IMR-90 (cell line): ENCODE measurements around the gene PRR14L. TPM values are rescaled to one million over a fixed set of nuclear protein-coding genes. Genes with fewer than 3 reads are reported as not detected.

Experiments
- ATAC-seq: fragments of 200-7000 bp; cut with Tn5 transposase; 2 replicates; pipeline ENCODE4 v1.9.1; 2020; ENCODE audit warnings: low read depth, mild to moderate bottlenecking, moderate library complexity
- BruUV-seq: library from RNA; stranded (reverse); fragments of 400-500 nt; replicated peaks from 2 replicates; lab custom pipeline; 2021; lab: Mats Ljungman, UMichigan
- CTCF ChIA-PET: fragments of 300-600 bp; formaldehyde crosslinking; extraction: SDS; loops from one replicate; lab custom pipeline; 2021; ENCODE audit warnings: antibody characterized with exemption; lab: Yijun Ruan, JAX
- POLR2A ChIA-PET: fragments of 300-600 bp; sonication (Branson Sonifier 250); formaldehyde crosslinking; loops from one replicate; lab custom pipeline; 2022; ENCODE audit warnings: antibody characterized with exemption; ENCODE audit not compliant: unreplicated experiment; lab: Charles Lee
- DNase-seq: peaks from one replicate; pipeline ENCODE4 v3.0.0; 2013
- H2AFZ ChIP-seq: replicated peaks from 2 replicates; pipeline ENCODE3; 2013; ENCODE audit warnings: low read length, mild to moderate bottlenecking; ENCODE audit not compliant: poor library complexity
- H2AK5ac ChIP-seq: 2 replicates; pipeline ENCODE4 v1.6.1; 2013; ENCODE audit warnings: low read depth, low read length, inconsistent platforms
- H2AK9ac ChIP-seq: replicated peaks from 2 replicates; pipeline ENCODE3; 2013; ENCODE audit warnings: mild to moderate bottlenecking, low read depth, low read length, moderate library complexity; ENCODE audit not compliant: poor library complexity
- H2BK120ac ChIP-seq: 2 replicates; pipeline ENCODE4 v1.6.1; 2013; ENCODE audit warnings: low read depth, low read length, inconsistent platforms
- H2BK15ac ChIP-seq: 3 replicates; pipeline ENCODE4 v1.6.1; 2013; ENCODE audit warnings: low read depth, low read length, inconsistent platforms
- H2BK20ac ChIP-seq: 2 replicates; pipeline ENCODE4 v1.6.1; 2013; ENCODE audit warnings: low read depth, mild to moderate bottlenecking, inconsistent platforms, low read length, moderate library complexity
- H2BK5ac ChIP-seq: 2 replicates; pipeline ENCODE4 v1.6.1; 2013; ENCODE audit warnings: mild to moderate bottlenecking, low read depth, low read length, inconsistent platforms; ENCODE audit not compliant: poor library complexity, severe bottlenecking
- H3K14ac ChIP-seq: replicated peaks from 2 replicates; pipeline ENCODE4 v1.6.1; 2013; ENCODE audit warnings: low read depth, low read length, inconsistent platforms
- H3K18ac ChIP-seq: 2 replicates; pipeline ENCODE4 v1.6.1; 2013; ENCODE audit warnings: low read depth, low read length, control low read depth
- H3K23ac ChIP-seq: 2 replicates; pipeline ENCODE4 v1.6.1; 2013; ENCODE audit warnings: low read depth, low read length, inconsistent platforms
- H3K27ac ChIP-seq: 2 replicates; pipeline ENCODE4 v1.5.1; 2013; ENCODE audit warnings: mild to moderate bottlenecking, control low read depth, low read length; ENCODE audit not compliant: insufficient read depth
- H3K27me3 ChIP-seq: 2 replicates; pipeline ENCODE4 v1.6.1; 2013; ENCODE audit warnings: low read length; ENCODE audit not compliant: control insufficient read depth, insufficient read depth
- H3K36me3 ChIP-seq: 2 replicates; pipeline ENCODE4 v1.6.1; 2013; ENCODE audit warnings: low read length, mixed read lengths; ENCODE audit not compliant: control insufficient read depth, insufficient read depth
- H3K4ac ChIP-seq: 2 replicates; pipeline ENCODE4 v1.6.1; 2013; ENCODE audit warnings: low read depth, low read length, inconsistent platforms
- H3K4me1 ChIP-seq: 2 replicates; pipeline ENCODE4 v1.6.1; 2013; ENCODE audit warnings: low read length, mixed read lengths; ENCODE audit not compliant: control insufficient read depth, insufficient read depth
- H3K4me2 ChIP-seq: 2 replicates; pipeline ENCODE4 v1.6.1; 2013; ENCODE audit warnings: low read depth, mild to moderate bottlenecking, control low read depth, low read length, moderate library complexity
- H3K4me3 ChIP-seq: 2 replicates; pipeline ENCODE4 v1.5.1; 2013; ENCODE audit warnings: low read depth, mild to moderate bottlenecking, control low read depth, low read length, moderate library complexity; ENCODE audit not compliant: insufficient read depth
- H3K56ac ChIP-seq: 2 replicates; pipeline ENCODE4 v1.6.1; 2013; ENCODE audit warnings: low read length, inconsistent platforms; ENCODE audit not compliant: insufficient read depth; ENCODE audit errors: extremely low read depth
- H3K79me1 ChIP-seq, 2 experiments: 2 replicates each; pipeline ENCODE4 v1.6.1; 2013; ENCODE audit warnings: low read length in 2 of 2, inconsistent platforms in 1 of 2, low read depth in 1 of 2
- H3K9ac ChIP-seq: 2 replicates; pipeline ENCODE4 v1.6.1; 2013; ENCODE audit warnings: low read depth, low read length, control low read depth
- H3K9me1 ChIP-seq: 2 replicates; pipeline ENCODE4 v1.6.1; 2013; ENCODE audit warnings: low read length, inconsistent platforms; ENCODE audit not compliant: insufficient read depth
- H3K9me3 ChIP-seq: 2 replicates; pipeline ENCODE4 v1.6.1; 2013; ENCODE audit warnings: low read length; ENCODE audit not compliant: control insufficient read depth, insufficient read depth
- H4K20me1 ChIP-seq: 2 replicates; pipeline ENCODE4 v1.6.1; 2013; ENCODE audit warnings: low read length, inconsistent platforms; ENCODE audit not compliant: insufficient read depth
- H4K5ac ChIP-seq: 2 replicates; pipeline ENCODE4 v1.6.1; 2013; ENCODE audit warnings: mild to moderate bottlenecking, low read depth, low read length, control low read depth
- H4K8ac ChIP-seq, 2 experiments: 2 replicates each; pipeline ENCODE4 v1.6.1; 2013; ENCODE audit warnings: low read depth in 2 of 2, low read length in 2 of 2, control low read depth in 1 of 2, inconsistent platforms in 1 of 2
- H4K91ac ChIP-seq: 2 replicates; pipeline ENCODE4 v1.6.1; 2013; ENCODE audit warnings: low read depth, low read length, inconsistent platforms; ENCODE audit not compliant: insufficient read depth
- CHD1 ChIP-seq: IDR thresholded peaks from 2 replicates; pipeline ENCODE4 v1.6.1; 2012; ENCODE audit warnings: low read depth, low read length, improper control_type of control experiment
- MAZ ChIP-seq: IDR thresholded peaks from 2 replicates; pipeline ENCODE4 v1.6.1; 2012; ENCODE audit warnings: low read depth, mild to moderate bottlenecking, low read length, improper control_type of control experiment, moderate library complexity, borderline replicate concordance
- USF2 ChIP-seq: fragments of 150-350 bp; IDR thresholded peaks from 2 replicates; pipeline ENCODE4 v1.6.1; 2017; ENCODE audit warnings: mild to moderate bottlenecking, antibody characterized with exemption, low read length, low read depth
- WGBS, 2 experiments: methylation state at CpG; one replicate each; pipeline versions ENCODE4 v1.1.5 to v1.1.7; 2013; ENCODE audit warnings: missing lambda C conversion rate in 2 of 2; ENCODE audit not compliant: insufficient read length in 1 of 2; ENCODE audit errors: extremely low coverage in 2 of 2; 5-methylcytosine and 5-hydroxymethylcytosine counted together
- dilution Hi-C: fragments of 300-500 bp; cut with HindIII; formaldehyde crosslinking; loops from one replicate; pipeline ENCODE4 v1.14.3; 2018; ENCODE audit warnings: low sequenced_read_pairs; ENCODE audit not compliant: unreplicated experiment
- in situ Hi-C: fragments of 300-500 bp; cut with MboI; formaldehyde crosslinking; loops from 3 replicates; pipeline ENCODE4 v1.14.3; 2019; ENCODE audit warnings: low sequenced_read_pairs, inconsistent platforms, mixed read lengths
- intact Hi-C: fragments of 100-400 bp; cut with micrococcal nuclease; formaldehyde crosslinking; loops from 2 replicates; pipeline ENCODE4 v1.10.0; 2022
- polyA plus RNA-seq, 3 experiments: library from polyadenylated mRNA; depleted of rRNA; stranded (reverse); fragments of >200 nt; gene quantifications; 2 replicates each; pipeline ENCODE4 v1.2.3, GENCODE V29; 2012; ENCODE audit warnings: low replicate concordance in 1 of 3
- total RNA-seq: library from RNA; depleted of rRNA; stranded (reverse); fragments of >200 nt; gene quantifications from 2 replicates; pipeline ENCODE4 v1.2.3, GENCODE V29; 2012

Gene PRR14L
- total and polyA plus RNA-seq, 2 of the 4 experiments (the other 2 are of a cell fraction) = 9.0 to 19.7 TPM

- Histone ChIP-seq H3K56ac (no peak overlapping the region), H3K27me3 (no peaks in the 10 kb centered on the region), H3K4me1 (peaks cover 2% of the 10 kb centered on the region), H2AK9ac (no peak overlapping the region), H2BK15ac (no peak overlapping the region), H3K79me1 (peaks cover 13 to 36% of the 10 kb centered on the region in 2 experiments; a peak in 3 of 4 replicates), H2BK5ac (no peak overlapping the region), H4K8ac (no peak overlapping the region), H4K5ac (no peak overlapping the region), H3K9me1 (peaks cover 3% of the 10 kb centered on the region; the same call in 1 of the 2 replicates), H2AFZ (no peak overlapping the region), H2BK120ac (no peak overlapping the region), H2AK5ac (no peak overlapping the region), H3K18ac (no peak overlapping the region), H3K23ac (no peak overlapping the region), H3K4me3 (no peak overlapping the region), H3K14ac (no peak overlapping the region), H3K27ac (no peak overlapping the region), H3K4me2 (no peak overlapping the region), H4K91ac (no peak overlapping the region), H3K9me3 (no peaks in the 10 kb centered on the region), H2BK20ac (no peak overlapping the region), H3K4ac (no peak overlapping the region), H4K20me1 (peaks cover 5% of the 10 kb centered on the region; the same call in 1 of the 2 replicates), H3K9ac (no peak overlapping the region), H3K36me3 (no peaks in the 10 kb centered on the region)
- in situ Hi-C loops (no loop called here), intact Hi-C loops (loop anchor here (5.0 kb wide), 1 partner anchor 65 kb away; no protein-coding TSS in a partner anchor), dilution Hi-C loops (no loop called here)
- CTCF ChIA-PET = interaction anchor here (0.6 kb wide), 1 partner anchor 191 kb away, joined by 3 read pairs; no protein-coding TSS in a partner anchor
- POLR2A ChIA-PET = no interaction called here
- no CpG with 5 or more reads among the region's 4 CpGs for WGBS, 2 experiments
- ATAC-seq = no peak
- BruUV-seq = no TSS peak
- no peak for DNase-seq
- TF ChIP-seq USF2 (no peak), CHD1 (no peak), MAZ (no peak)
Measured at GRCh38 chr22:31747441-31747840, 2.5 kb downstream of the PRR14L start.
